Measurements from ENCODE around the gene JAK1.

JAK1 gene

DNA sequence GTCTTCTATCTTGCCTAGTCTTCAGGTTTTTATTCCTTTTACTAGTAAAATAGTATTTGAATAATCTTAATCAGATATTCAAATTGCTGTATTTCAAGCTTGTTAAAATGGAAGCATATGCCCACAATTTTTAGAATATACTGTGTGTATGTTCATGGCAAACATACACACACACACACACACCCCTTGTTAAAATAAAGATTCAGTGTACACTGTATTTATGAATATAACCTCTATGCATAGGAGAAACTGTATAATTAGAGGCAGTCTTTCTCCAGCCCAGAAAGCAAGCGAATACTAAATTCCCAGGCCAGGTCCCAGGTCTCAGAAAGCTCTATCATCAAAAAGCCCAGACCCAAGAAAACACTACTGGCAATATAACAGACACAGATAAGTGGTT is 57.8 kb downstream of the JAK1 start:
- H3K4me3 ChIP-seq (ENCODE audit: low read depth, low read length), result no peak overlapping the region
- TF ChIP-seq, protein P1, sequence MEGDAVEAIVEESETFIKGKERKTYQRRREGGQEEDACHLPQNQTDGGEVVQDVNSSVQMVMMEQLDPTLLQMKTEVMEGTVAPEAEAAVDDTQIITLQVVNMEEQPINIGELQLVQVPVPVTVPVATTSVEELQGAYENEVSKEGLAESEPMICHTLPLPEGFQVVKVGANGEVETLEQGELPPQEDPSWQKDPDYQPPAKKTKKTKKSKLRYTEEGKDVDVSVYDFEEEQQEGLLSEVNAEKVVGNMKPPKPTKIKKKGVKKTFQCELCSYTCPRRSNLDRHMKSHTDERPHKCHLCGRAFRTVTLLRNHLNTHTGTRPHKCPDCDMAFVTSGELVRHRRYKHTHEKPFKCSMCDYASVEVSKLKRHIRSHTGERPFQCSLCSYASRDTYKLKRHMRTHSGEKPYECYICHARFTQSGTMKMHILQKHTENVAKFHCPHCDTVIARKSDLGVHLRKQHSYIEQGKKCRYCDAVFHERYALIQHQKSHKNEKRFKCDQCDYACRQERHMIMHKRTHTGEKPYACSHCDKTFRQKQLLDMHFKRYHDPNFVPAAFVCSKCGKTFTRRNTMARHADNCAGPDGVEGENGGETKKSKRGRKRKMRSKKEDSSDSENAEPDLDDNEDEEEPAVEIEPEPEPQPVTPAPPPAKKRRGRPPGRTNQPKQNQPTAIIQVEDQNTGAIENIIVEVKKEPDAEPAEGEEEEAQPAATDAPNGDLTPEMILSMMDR (IDR thresholded peaks at IDR 0.05; ENCODE audit: low read depth, low read length), result no peak

DNA sequence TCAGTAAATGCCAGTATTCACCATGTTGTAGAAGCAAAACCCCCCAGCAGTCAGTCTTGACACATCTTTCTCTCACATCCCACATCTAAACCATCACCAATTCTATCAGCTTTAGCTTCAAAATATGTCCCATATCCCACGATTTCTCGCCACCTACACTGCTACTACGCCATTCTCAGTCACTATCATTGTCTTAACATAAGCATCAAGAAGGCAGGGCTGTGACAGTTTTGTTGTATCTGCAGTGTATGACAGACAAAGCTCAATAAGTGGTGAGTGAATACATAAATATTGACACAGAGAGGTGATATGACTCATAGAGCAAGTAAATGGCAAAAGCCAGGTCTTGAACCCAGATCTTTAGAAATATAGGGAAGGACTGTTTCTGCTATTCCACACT is 59.9 kb downstream of the JAK1 start:
- TF ChIP-seq, protein P1 (IDR thresholded peaks at IDR 0.05; ENCODE audit: low read depth, low read length), result no peak
- H3K4me3 ChIP-seq (ENCODE audit: low read depth, low read length), result no peak overlapping the region

DNA sequence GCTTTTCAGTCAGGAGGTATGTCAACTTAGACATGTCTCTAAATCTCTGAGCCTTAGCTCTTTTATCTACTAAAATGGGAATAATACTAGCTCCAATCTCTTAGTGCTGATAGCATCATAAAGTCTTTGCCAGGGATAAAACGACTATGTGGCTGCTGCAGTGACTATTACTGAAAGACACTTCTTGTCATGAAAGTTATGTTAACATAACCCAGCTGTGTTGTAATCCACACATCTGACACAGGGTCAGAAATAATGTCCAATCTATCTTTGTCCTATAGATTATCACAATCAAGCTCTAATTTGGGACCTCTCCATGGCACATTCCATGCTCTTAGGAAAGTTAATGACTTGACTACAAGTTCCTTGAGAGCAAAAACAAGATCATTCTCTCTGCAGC is 62.8 kb downstream of the JAK1 start:
- TF ChIP-seq, protein P1 (IDR thresholded peaks at IDR 0.05; ENCODE audit: low read depth, low read length), result no peak

DNA sequence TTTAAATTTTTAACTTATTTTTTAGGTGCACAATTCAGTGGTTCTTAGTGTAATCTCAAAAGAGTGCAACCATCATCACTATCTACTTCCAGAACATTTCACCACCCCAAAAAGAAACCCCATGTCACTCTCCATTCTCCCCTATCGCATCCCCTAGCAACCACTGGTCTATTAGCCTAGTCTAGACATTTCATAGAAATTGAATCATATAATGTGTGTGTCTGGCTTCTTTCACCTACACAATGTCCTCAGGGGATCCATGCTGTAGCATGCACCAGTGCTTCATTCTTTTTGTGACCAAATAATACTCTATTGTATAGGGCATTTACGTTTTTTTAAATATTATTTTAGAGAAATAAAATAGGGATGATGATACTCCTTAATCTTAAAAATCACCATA is 64.7 kb downstream of the JAK1 start:
- TF ChIP-seq, protein P1 (IDR thresholded peaks at IDR 0.05; ENCODE audit: low read depth, low read length), result no peak
- H3K4me3 ChIP-seq (ENCODE audit: low read depth, low read length), result no peak overlapping the region

More for the DNA sequence above, 62.8 kb downstream of the JAK1 start:
- no peak overlapping the region for H3K4me3 ChIP-seq (ENCODE audit: low read depth, low read length)

DNA sequence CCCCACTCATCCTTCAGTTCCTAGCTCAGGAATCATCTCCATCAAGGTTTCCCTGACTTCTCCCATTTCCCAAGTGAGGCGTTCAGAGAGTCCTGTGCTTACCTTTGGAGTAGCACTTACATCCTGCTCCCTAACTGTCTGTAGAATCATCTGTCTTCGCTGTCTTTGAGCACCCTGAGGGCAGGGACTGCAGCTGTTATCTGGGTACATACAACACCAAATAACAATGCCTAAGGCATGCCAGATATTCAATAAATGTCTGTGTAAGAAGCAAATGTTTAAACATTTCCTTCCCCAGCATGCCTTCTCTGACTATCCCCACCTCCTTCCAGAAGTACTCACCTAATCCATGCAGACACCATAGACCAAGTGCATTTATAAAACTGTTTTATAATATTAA is 65.4 kb downstream of the JAK1 start:
- H3K4me3 ChIP-seq (ENCODE audit: low read depth, low read length), result no peak overlapping the region
- TF ChIP-seq, protein P1 (IDR thresholded peaks at IDR 0.05; ENCODE audit: low read depth, low read length), result no peak

DNA sequence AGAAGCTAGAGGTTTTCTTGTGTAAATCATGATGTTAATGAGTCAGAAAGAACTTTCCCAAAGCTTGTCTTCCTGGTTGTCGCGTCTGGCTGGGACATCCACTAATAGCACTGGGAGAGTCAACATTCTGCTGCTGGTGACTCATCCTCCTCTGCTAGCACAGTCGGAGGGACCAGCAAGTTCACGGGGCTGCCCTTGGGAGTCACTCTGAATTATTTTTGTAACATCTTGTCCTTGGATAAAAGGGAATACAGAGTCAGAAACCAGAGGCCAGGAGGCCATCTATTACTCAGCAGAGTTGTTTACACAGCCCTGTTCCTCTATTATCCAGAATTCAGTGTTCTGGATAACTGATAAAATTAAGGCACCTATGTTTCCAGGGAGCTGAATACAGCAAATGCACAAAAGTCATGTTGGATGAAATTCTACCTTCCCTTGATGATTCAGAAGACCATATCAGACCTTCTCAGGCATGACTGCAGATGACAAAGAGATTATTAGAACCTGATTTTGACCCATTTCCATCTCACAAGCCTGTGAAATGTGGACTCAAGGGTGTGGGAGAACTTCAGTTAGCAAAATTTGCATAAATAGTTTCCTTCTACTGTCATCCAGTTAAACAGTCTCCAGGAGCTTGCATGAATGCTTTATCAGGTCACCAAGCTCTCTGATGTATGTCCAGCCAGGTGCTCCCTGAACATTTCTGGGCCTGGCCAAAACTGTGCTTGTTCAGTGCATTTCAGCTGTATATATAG is 68.1 kb downstream of the JAK1 start:
- no peak overlapping the region for H3K4me3 ChIP-seq (ENCODE audit: low read depth, low read length)
- TF ChIP-seq, protein P1 (IDR thresholded peaks at IDR 0.05; ENCODE audit: low read depth, low read length), result no peak

DNA sequence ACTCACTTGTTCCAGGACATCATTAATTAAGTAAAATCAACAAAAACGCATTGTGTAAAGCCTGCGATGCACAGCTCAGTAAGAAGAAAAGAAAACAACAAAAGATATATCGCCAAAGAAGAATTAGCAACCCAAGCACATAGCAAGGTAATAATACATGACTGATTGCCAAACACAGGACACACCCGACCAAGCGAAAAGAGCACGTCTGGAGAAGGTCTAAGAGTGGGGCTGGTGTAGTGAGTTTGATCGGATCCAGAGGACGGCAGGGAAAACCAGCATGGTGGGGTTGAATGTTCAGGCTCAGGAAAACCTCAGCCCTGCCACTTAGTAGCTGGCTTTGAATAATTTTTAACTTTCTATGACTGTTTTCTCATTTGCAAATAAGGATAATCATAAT is 69.8 kb downstream of the JAK1 start:
- TF ChIP-seq, protein P1 (IDR thresholded peaks at IDR 0.05; ENCODE audit: low read depth, low read length), result no peak
- no peak overlapping the region for H3K4me3 ChIP-seq (ENCODE audit: low read depth, low read length)
